ENCODE measurements around the gene VASP. TPM values are rescaled to one million over a fixed set of nuclear protein-coding genes. Genes with fewer than 3 reads are reported as not detected.

The VASP gene
- total RNA-seq, 1 donor, result 71.3 TPM

GRCh38 chr19:45494261-45494916 is 12.9 kb upstream of the VASP start:
- Histone ChIP-seq H2AFZ (ENCODE audit: low read length) (no peak overlapping the region), H3K79me2 (ENCODE audit: insufficient read depth, low read length) (no peaks in the 10 kb centered on the region), H3K4me2 (ENCODE audit: insufficient read depth, low read length) (no peak overlapping the region)

GRCh38 chr19:45495178-45495577 is 12.1 kb upstream of the VASP start:
- Histone ChIP-seq H3K36me3 (ENCODE audit: insufficient read depth, low read length) (no peaks in the 10 kb centered on the region), H2AFZ (ENCODE audit: low read length) (no peak overlapping the region), H4K20me1 (ENCODE audit: insufficient read depth, low read length) (peaks cover 6% of the 10 kb centered on the region), H3K27ac (ENCODE audit: low read depth, low read length) (no peak overlapping the region), H3K9me3 (ENCODE audit: low read depth, low read length) (no peaks in the 10 kb centered on the region), H3K79me2 (ENCODE audit: insufficient read depth, low read length) (no peaks in the 10 kb centered on the region), H3K4me2 (ENCODE audit: insufficient read depth, low read length) (no peak overlapping the region), H3K27me3 (ENCODE audit: insufficient read depth, low read length) (peaks cover 41% of the 10 kb centered on the region), H3K4me1 (ENCODE audit: insufficient read depth, low read length) (peaks cover 14% of the 10 kb centered on the region), H3K4me3 (ENCODE audit: insufficient read depth, low read length) (no peak overlapping the region)
- peak; percentile 71 for DNase-seq (ENCODE audit: insufficient read length, low spot score, missing footprints)
- no peak for TF ChIP-seq CTCF (IDR thresholded peaks at IDR 0.05; ENCODE audit: extremely low read depth, low read depth, low read length)

More at GRCh38 chr19:45494261-45494916, 12.9 kb upstream of the VASP start:
- Histone ChIP-seq H3K27ac (ENCODE audit: low read depth, low read length) (no peak overlapping the region), H3K36me3 (ENCODE audit: insufficient read depth, low read length) (no peaks in the 10 kb centered on the region), H3K4me1 (ENCODE audit: insufficient read depth, low read length) (peaks cover 14% of the 10 kb centered on the region), H3K4me3 (ENCODE audit: insufficient read depth, low read length) (no peak overlapping the region), H3K9me3 (ENCODE audit: low read depth, low read length) (no peaks in the 10 kb centered on the region), H4K20me1 (ENCODE audit: insufficient read depth, low read length) (peaks cover 6% of the 10 kb centered on the region), H3K27me3 (ENCODE audit: insufficient read depth, low read length) (peaks cover 36% of the 10 kb centered on the region)
- TF ChIP-seq CTCF (IDR thresholded peaks at IDR 0.05; ENCODE audit: extremely low read depth, low read depth, low read length), result no peak
- no peak for DNase-seq (ENCODE audit: insufficient read length, low spot score, missing footprints)

- no peaks in the 10 kb centered on the region for H3K9me3 ChIP-seq (ENCODE audit: low read depth, low read length)
- no peaks in the 10 kb centered on the region for H3K79me2 ChIP-seq (ENCODE audit: insufficient read depth, low read length)
- no peak overlapping the region for H3K27ac ChIP-seq (ENCODE audit: low read depth, low read length)
- H3K4me3 ChIP-seq (ENCODE audit: insufficient read depth, low read length), result peak overlapping the region; percentile 72
- no peaks in the 10 kb centered on the region for H3K36me3 ChIP-seq (ENCODE audit: insufficient read depth, low read length)
- peaks cover 41% of the 10 kb centered on the region for H3K27me3 ChIP-seq (ENCODE audit: insufficient read depth, low read length)
- H3K4me1 ChIP-seq (ENCODE audit: insufficient read depth, low read length), result peaks cover 14% of the 10 kb centered on the region
- peak overlapping the region; percentile 89 for H3K4me2 ChIP-seq (ENCODE audit: insufficient read depth, low read length)
- peaks cover 6% of the 10 kb centered on the region for H4K20me1 ChIP-seq (ENCODE audit: insufficient read depth, low read length)
- H2AFZ ChIP-seq (ENCODE audit: low read length), result no peak overlapping the region
- no peak for TF ChIP-seq CTCF (IDR thresholded peaks at IDR 0.05; ENCODE audit: extremely low read depth, low read depth, low read length)
- peak; percentile 91 for DNase-seq (ENCODE audit: insufficient read length, low spot score, missing footprints)
Observed at GRCh38 chr19:45496349-45496953, 10.8 kb upstream of the VASP start.

GRCh38 chr19:45497791-45498190 is 9.5 kb upstream of the VASP start:
- no peak overlapping the region for H3K27ac ChIP-seq (ENCODE audit: low read depth, low read length)
- no peaks in the 10 kb centered on the region for H3K9me3 ChIP-seq (ENCODE audit: low read depth, low read length)
- H3K4me1 ChIP-seq (ENCODE audit: insufficient read depth, low read length), result peaks cover 11% of the 10 kb centered on the region
- no peak for DNase-seq (ENCODE audit: insufficient read length, low spot score, missing footprints)
- H4K20me1 ChIP-seq (ENCODE audit: insufficient read depth, low read length), result peaks cover 6% of the 10 kb centered on the region
- H3K79me2 ChIP-seq (ENCODE audit: insufficient read depth, low read length), result no peaks in the 10 kb centered on the region
- no peak overlapping the region for H3K4me3 ChIP-seq (ENCODE audit: insufficient read depth, low read length)
- no peak overlapping the region for H3K4me2 ChIP-seq (ENCODE audit: insufficient read depth, low read length)
- no peak overlapping the region for H2AFZ ChIP-seq (ENCODE audit: low read length)
- H3K36me3 ChIP-seq (ENCODE audit: insufficient read depth, low read length), result no peaks in the 10 kb centered on the region
- peaks cover 45% of the 10 kb centered on the region for H3K27me3 ChIP-seq (ENCODE audit: insufficient read depth, low read length)
- no peak for TF ChIP-seq CTCF (IDR thresholded peaks at IDR 0.05; ENCODE audit: extremely low read depth, low read depth, low read length)
